Astrocyte of the cerebellum (primary cell): ENCODE measurements around the gene SIK3.
"Not testable (repeated sequence)": the region's sequence is repeated elsewhere in the genome, so short reads cannot be mapped to it uniquely, and the experiment has no call there.

Experiments used
- DNase-seq: peaks from one replicate; pipeline ENCODE4 v3.0.0-alpha.2; 2011; ENCODE audit warnings: low read depth
- H3K4me3 ChIP-seq: 2 replicates; pipeline ENCODE4 v1.5.1; 2011; ENCODE audit warnings: mild to moderate bottlenecking, low read depth, low read length, moderate library complexity
- in situ Hi-C: cut with HindIII; loops from 2 replicates; pipeline ENCODE4 v1.10.0; 2017; ENCODE audit warnings: low sequenced_read_pairs
- TF ChIP-seq, protein P1 (sequence below): IDR thresholded peaks from 2 replicates; pipeline ENCODE4 v1.5.1; 2012; ENCODE audit warnings: low read length, low read depth, moderate library complexity, mild to moderate bottlenecking; ENCODE audit errors: missing control alignments

Gene SIK3

DNA sequence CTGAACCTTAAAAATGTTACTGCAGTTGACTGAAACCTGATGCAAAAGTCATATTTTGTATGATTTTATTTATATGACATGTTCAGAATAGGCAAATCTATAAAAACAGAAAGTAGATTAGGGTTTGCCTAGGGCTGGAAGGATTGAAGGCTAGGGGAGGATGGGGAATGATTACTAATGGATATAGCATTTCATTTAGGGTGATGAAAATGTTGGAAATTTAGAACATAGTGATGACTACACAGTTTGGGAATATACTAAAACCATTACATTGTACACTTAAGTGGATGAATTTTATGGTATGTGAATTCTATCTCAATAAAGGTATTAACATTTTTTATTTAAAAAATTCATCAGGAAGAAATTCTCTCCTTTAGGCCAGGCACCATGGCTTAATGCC lies 22.9 kb upstream of the SIK3 start:
- TF ChIP-seq, protein P1, sequence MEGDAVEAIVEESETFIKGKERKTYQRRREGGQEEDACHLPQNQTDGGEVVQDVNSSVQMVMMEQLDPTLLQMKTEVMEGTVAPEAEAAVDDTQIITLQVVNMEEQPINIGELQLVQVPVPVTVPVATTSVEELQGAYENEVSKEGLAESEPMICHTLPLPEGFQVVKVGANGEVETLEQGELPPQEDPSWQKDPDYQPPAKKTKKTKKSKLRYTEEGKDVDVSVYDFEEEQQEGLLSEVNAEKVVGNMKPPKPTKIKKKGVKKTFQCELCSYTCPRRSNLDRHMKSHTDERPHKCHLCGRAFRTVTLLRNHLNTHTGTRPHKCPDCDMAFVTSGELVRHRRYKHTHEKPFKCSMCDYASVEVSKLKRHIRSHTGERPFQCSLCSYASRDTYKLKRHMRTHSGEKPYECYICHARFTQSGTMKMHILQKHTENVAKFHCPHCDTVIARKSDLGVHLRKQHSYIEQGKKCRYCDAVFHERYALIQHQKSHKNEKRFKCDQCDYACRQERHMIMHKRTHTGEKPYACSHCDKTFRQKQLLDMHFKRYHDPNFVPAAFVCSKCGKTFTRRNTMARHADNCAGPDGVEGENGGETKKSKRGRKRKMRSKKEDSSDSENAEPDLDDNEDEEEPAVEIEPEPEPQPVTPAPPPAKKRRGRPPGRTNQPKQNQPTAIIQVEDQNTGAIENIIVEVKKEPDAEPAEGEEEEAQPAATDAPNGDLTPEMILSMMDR, result no peak
- in situ Hi-C loops, result no loop called here
- no peak for DNase-seq
- no peak overlapping the region for H3K4me3 ChIP-seq

DNA sequence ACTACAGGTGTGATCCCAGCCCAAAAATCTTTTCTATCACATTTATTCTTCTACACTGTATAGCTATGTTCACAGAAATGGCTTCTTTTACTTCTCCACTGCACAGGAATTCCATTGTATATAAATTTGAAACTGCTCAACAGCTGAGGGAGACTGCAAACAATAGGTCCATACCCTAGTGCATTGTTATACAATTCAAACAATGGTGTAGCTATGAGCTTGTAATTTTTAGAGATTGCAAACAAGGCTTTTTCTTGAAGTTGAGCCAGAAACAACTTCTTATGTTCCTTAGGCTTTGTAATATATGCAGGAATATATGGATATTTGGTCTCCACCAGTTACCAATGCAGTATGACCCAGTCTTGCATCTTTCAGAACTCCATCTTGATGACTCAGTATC lies 19.5 kb upstream of the SIK3 start:
- no peak overlapping the region for H3K4me3 ChIP-seq
- TF ChIP-seq, protein P1, result no peak
- DNase-seq, result no peak
- in situ Hi-C loops, result no loop called here

- H3K4me3 ChIP-seq, in situ Hi-C loops, DNase-seq: not testable (repeated sequence)
Measured at GRCh38 chr11:117112939-117113338, 14.7 kb upstream of the SIK3 start.

- in situ Hi-C loops, H3K4me3 ChIP-seq, DNase-seq: not testable (repeated sequence)
Measured at GRCh38 chr11:117112497-117112896, 14.3 kb upstream of the SIK3 start.

DNA sequence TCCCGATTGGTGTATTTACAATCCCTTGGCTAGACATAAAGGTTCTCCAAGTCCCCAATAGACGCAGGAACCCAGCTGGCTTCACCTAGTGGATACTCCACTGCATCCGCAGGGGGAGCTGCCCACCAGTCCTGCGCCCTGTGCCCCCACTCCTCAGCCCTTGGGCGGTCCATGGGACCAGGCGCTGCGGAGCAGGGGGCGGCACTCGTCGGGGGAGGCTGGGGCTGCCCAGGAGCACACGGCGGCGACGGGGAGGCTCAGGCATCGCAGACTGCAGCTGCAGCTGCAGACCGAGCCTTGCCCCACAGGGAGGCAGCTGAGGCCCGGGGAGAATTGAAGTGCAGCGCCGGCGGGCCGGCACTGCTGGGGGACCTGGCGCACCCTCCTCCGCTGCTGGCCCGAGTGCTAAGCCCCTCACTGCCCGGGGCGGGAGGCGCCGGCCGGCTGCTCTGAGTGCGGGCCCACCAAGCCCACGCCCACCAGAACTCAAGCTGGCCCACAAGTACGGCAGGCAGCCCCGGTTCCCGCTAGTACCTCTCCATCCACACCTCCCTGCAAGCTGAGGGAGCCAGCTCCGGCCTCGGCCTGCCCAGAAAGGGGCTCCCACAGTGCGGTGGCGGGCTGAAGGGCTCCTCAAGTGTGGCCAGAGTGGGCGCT lies 12.2 kb upstream of the SIK3 start:
- TF ChIP-seq, protein P1, result no peak
- DNase-seq, result no peak
- H3K4me3 ChIP-seq, result no peak overlapping the region
- in situ Hi-C loops, result no loop called here

DNA sequence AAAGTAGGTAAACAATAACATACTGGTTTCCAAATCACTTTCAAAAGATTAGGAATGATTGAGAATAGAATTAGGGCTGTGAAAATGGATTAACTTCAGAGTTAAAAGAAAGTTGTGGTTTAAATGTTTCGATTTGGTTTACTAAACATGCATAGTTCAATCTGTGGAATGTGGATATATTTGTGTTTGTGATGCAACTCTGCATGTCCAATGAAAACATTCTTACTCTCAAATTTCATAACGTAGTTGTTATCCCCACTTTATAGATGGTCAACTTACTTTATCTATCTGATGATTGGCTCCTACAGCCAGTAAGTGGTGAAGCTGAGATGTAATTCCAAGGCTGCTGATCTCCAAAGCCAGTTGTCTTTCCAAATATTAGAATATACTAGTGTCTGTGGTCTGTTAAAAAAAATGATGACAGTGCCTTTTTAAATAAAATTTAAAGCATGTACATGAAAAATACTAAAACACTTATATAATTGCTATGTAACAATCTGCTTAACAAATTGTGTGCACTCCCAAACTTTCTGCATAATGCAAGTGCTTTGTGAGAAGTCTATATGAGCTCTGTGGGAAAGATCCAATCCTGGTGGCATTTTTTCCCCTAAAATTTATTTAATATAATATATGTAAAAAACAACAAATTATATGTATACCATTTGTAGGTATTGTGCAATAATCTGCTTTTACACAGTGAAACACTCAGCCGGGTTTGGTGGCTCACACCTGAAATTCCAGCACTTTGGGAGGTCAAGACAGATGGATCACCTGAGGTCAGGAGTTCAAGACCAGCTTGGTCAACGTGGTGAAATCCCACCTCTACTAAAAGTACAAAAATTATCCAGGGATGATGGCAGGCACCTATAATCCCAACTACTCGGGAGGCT lies 9.7 kb upstream of the SIK3 start:
- no peak overlapping the region for H3K4me3 ChIP-seq
- TF ChIP-seq, protein P1, result no peak
- in situ Hi-C loops, result no loop called here
- no peak for DNase-seq

DNA sequence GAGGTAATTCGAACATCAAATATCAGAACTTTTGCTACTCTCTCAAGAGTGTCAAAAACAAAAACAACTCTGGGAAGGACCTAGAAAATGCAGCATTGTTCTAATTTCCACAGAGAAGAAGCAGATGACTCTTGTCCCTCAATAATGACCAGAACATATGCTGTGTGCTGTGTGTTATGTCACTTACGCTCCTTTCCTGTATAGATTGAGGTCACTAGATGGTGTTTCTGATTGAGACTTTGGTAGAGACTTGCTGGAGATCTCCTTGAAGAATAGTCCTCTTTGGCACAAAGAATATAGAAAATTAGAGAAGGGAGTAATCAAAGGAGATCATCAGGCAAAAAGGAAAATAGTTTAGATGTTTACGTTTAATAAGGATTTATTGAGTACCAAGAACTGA lies 2.3 kb upstream of the SIK3 start:
- TF ChIP-seq, protein P1, result no peak
- DNase-seq, result no peak
- H3K4me3 ChIP-seq, result no peak overlapping the region
- in situ Hi-C loops, result no loop called here
